Dedifferentiated amniotic fluid mesenchymal stem cell (primary cell): ENCODE results near the gene MFF.
"Not testable (repeated sequence)": the region's sequence is repeated elsewhere in the genome, so short reads cannot be mapped to it uniquely, and the experiment has no call there.

Experiments
- DNase-seq: peaks from one replicate; pipeline ENCODE4 v3.0.0-alpha.2; 2016; ENCODE audit errors: extremely low spot score

Gene MFF

GRCh38 chr2:227335713-227336112, 10.7 kb downstream of the MFF start:
- DNase-seq = no peak

GRCh38 chr2:227337442-227337841, 12.4 kb downstream of the MFF start:
- DNase-seq = no peak

- DNase-seq = no peak
These were observed 14.1 kb downstream of the MFF start for GRCh38 chr2:227339098-227339599.

DNA sequence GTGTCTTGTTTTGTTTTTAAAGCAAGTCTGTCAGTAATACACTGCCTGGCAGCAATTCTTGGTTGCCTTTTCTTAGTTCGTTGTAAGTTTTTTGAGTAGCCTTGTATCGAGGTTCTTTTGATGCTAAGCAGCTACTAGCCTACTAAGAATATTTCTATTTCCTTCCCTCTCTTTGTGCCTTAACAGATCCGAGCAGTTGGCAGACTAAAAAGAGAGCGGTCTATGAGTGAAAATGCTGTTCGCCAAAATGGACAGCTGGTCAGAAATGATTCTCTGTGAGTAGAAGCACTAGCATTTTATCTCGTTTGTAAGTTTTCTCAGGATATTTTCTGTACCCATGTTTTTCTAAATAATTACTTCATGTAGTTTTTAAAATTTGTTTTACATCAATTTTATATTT, 15.1 kb downstream of the MFF start:
- no peak for DNase-seq

- DNase-seq = no peak
These were observed 16.5 kb downstream of the MFF start for GRCh38 chr2:227341553-227341952.

DNA sequence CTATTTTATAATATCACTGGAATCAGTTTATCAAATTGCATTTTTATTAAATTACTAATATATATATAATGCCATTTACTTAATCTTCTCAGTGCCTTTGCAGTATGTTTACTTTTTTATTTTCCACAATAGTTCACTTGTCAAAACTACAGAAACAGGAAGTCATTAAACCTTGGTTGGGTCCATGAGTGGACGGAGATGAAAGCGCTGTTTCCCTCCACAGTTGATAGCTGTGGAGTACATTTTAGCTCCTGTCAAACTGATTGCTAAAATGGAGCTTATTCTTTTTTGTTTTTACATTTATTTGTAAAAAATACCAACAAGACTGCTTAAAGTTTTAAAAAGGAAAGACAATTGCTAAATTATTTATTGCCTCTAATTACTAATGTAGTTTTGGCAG, 19.2 kb downstream of the MFF start:
- no peak for DNase-seq

DNA sequence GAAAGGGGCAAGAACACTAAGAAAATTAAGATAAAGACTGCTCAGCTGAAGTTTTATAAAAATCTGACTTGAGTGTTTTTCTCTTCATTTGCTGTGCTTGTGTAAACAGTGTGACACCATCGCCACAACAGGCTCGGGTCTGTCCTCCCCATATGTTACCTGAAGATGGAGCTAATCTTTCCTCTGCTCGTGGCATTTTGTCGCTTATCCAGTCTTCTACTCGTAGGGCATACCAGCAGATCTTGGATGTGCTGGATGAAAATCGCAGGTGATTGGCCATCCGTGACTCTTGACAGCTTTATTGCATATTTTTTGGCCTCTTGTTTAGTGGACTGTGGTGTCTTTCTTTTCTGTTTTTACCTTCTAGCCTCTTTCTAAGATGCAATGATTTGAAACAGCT, 22.1 kb downstream of the MFF start:
- no peak for DNase-seq

DNA sequence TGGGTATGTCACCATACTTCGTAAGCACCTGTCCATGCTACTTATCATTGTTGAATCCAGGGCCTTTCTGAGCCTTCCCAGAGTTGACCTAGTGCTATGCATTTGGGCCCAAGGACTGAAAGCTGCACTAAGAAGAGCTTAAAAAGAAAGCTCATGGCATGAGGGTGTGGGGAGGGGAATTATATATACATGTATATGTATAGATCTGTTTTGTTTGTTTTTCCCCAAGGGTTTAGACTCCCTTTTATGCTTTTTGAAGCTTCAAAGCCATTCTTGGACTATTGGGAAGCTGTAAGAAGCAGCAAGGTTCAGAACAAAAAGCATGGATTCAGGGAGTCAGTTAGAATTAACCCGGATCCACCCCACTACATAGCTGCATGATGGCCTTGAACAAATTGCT, 23.3 kb downstream of the MFF start:
- DNase-seq = no peak

GRCh38 chr2:227349989-227350612, 25.1 kb downstream of the MFF start:
- DNase-seq = no peak

DNA sequence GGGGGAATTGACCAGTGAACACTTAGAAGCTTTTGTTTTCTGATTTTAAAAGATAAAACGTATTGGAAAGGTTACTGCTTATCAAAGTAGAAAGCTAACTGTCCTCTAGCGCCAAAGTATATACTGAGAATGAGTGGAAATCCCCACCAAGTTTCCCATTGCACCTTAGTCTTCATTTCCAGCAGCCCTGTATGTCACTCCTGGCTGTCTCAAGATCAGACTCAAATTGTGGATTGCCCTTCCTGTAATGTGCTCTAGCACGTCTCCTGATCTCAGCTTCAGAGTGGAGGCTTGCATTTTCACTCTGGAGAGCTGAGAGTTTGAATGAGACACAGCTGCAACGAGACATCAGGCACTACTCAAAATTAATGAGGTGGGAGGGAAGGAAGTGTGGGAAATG, 26.6 kb downstream of the MFF start:
- no peak for DNase-seq

DNA sequence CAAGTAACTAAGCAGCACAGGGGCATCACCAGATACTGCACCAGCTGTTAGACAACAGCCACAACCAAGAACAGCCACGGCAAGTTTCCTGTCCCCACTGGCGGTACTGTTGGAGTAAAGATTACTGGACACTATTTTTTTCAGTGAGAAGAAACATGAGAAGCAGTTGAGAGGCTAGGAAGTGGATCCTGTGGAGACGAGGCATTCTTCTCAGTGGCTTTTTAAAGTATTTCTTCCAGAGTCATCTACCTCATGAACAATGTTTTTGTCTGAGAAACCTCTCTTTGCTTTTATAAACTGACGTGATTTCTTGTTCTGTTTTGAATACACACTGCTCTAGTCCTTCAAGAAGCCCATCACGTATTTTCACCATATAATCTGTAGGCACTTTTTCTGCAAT, 35.3 kb downstream of the MFF start:
- no peak for DNase-seq

DNA sequence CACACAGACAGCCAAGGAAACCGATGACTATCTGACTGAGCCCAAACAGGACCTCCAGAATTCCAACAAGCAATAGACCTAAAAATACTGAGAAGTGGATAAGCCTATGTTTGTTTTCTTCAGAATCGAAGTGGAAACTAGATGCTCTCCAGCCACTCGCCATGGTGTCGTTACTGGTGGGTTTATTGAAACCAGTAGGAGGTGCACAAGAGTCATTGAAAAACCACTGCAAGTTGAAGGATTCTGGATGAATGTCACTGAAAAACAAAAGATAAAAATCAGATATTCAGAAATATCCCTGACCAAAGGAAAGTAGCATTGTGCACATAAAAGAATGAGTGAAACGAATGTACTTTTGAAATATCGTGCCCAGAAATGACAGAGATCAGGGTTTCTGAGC, 38.7 kb downstream of the MFF start:
- DNase-seq = no peak

GRCh38 chr2:227364585-227365263, 39.7 kb downstream of the MFF start:
- DNase-seq = not testable (repeated sequence)

- DNase-seq = no peak
These were observed 40.8 kb downstream of the MFF start for GRCh38 chr2:227365833-227366232.

GRCh38 chr2:227366769-227367426, 41.8 kb downstream of the MFF start:
- peak; percentile 71 for DNase-seq

DNA sequence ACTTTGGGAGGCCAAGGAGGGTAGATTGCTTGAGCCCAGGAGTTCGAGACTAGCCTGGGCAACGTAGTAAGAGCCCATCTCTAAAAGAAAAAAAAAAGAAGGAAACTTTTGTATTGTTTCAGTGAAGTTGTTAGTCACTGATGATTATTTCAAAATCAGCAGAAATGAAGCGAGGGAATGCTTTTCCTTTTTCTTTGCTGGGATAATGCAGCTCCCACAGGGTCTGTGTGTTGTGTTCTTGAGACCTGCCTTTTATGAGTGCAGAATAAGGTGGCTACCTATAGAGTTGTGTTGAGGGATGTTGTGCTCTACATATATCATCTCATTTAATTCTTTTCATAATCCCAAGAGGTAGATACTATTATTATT, 42.4 kb downstream of the MFF start:
- no peak for DNase-seq

GRCh38 chr2:227368574-227368973, 43.5 kb downstream of the MFF start:
- no peak for DNase-seq

DNA sequence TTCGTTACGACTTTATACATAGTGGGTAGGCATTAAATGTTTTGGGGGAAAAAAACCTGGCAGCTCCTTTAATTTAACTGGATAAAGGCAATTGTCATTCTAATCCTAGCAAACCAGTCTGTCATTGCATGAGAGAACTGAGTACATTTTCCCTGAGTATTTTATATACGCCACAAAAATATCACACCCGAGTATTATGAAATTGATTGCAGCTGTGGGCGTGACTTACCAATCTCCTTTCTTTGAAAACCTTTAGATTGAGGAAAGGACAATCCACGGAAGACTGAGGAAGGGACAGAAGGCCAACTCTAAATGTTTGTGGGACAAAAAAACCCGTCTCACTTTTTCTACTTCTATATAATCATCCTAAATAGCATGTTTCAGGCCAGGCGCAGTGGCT, 45.0 kb downstream of the MFF start:
- no peak for DNase-seq

DNA sequence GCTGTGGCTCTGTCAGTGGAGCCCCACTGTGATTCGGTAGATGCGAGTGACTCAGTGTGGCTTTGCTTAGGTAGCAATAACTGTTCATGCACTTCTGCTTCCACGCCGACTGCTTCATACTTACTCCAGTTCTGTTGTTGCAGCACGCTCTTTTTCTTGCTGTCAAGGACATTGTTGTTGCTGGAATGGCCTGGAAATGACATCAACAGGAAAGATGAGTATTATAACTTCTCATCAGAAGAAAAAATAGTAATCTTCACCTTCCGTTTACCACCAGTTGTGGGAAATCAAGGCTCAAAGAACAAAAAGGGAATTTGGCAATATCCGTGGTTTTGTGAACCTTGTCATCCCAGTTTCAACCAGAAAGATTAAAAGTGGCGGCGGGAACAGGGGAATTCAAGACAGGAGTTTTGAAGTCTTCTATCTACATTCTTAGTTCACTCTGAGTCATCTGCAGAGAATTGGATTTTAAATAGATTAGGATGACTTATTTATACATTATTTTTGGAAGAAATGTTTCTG, 45.8 kb downstream of the MFF start:
- DNase-seq = peak; percentile 49

- no peak for DNase-seq
These were observed 48.3 kb downstream of the MFF start for GRCh38 chr2:227373389-227373788.

DNA sequence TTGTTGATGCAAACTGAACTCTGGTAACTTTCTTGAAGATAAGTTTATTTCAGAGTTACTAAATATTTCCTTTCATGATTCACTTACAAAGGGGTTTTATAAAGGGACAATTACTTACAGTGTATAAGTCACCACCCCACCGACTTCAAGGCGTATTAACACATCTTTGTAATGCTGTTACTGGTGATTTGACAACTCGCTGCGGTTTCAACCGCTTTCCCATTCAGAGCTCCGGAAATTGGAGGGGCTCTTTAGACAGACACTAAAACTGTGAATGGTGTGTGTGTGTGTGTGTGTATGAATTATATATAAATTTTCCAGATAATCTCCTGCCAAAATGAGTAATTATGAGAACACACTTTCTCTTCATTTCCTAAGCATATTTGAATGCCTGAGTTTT, 49.1 kb downstream of the MFF start:
- DNase-seq = no peak

GRCh38 chr2:227376656-227377396, 51.8 kb downstream of the MFF start:
- no peak for DNase-seq
